RWPE2 (cell line): ENCODE data around the gene ACAN.

Experiments
- ATAC-seq: fragments of 200-7000 bp; cut with Tn5 transposase; 3 replicates; pipeline ENCODE4 v1.9.1; 2021; ENCODE audit warnings: low read depth
- DNase-seq: peaks from one replicate; pipeline ENCODE4 v3.0.0-alpha.2; 2020; ENCODE audit warnings: low spot score
- H3K27ac ChIP-seq: fragments of 450-650 bp; 2 replicates; pipeline ENCODE4 v1.5.1; 2017; ENCODE audit warnings: mild to moderate bottlenecking; ENCODE audit not compliant: poor library complexity, severe bottlenecking
- H3K27me3 ChIP-seq: fragments of 250-450 bp; sonication (Bioruptor Pico); 2 replicates; pipeline ENCODE4 v1.5.1; 2021; ENCODE audit warnings: mild to moderate bottlenecking, moderate library complexity; ENCODE audit not compliant: insufficient read depth, poor library complexity, severe bottlenecking
- H3K36me3 ChIP-seq: fragments of 250-450 bp; sonication (Bioruptor Pico); 2 replicates; pipeline ENCODE4 v1.5.1; 2020; ENCODE audit warnings: low read depth, mild to moderate bottlenecking, moderate library complexity
- H3K4me1 ChIP-seq: fragments of 250-450 bp; sonication (Bioruptor Pico); 2 replicates; pipeline ENCODE4 v1.5.1; 2021; ENCODE audit warnings: mild to moderate bottlenecking, moderate library complexity; ENCODE audit not compliant: insufficient read depth, poor library complexity, severe bottlenecking
- H3K4me3 ChIP-seq: fragments of 250-450 bp; sonication (Bioruptor Pico); 2 replicates; pipeline ENCODE4 v1.5.1; 2021; ENCODE audit warnings: mild to moderate bottlenecking, moderate library complexity; ENCODE audit not compliant: severe bottlenecking
- H3K9me3 ChIP-seq: fragments of 250-450 bp; sonication (Bioruptor Pico); 2 replicates; pipeline ENCODE4 v1.5.1; 2021; ENCODE audit warnings: mild to moderate bottlenecking, moderate library complexity; ENCODE audit not compliant: severe bottlenecking
- TF ChIP-seq, protein P1 (sequence below): fragments of 450-650 bp; IDR thresholded peaks from one replicate; pipeline ENCODE4 v1.5.1; 2017; ENCODE audit warnings: mild to moderate bottlenecking, moderate library complexity; ENCODE audit not compliant: poor library complexity, severe bottlenecking

The ACAN gene

DNA sequence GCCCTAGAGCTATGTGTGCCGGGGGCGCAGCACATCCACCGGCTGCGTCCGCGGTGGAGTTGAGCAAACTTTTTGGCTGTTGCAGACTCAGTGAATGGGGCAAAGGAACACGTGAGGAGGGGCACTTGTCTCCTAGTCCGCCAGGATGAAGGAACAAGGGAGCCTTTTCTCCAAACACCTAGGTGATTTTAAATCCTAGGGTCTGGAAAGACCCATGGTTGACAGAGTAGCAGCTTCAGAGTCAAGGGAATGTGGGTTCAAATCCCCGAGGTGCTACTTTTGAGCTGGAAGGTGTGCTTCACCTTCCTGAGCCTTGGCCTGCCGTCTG is 648 bp downstream of the ACAN start:
- no peaks in the 10 kb centered on the region for H3K9me3 ChIP-seq
- TF ChIP-seq, protein P1, sequence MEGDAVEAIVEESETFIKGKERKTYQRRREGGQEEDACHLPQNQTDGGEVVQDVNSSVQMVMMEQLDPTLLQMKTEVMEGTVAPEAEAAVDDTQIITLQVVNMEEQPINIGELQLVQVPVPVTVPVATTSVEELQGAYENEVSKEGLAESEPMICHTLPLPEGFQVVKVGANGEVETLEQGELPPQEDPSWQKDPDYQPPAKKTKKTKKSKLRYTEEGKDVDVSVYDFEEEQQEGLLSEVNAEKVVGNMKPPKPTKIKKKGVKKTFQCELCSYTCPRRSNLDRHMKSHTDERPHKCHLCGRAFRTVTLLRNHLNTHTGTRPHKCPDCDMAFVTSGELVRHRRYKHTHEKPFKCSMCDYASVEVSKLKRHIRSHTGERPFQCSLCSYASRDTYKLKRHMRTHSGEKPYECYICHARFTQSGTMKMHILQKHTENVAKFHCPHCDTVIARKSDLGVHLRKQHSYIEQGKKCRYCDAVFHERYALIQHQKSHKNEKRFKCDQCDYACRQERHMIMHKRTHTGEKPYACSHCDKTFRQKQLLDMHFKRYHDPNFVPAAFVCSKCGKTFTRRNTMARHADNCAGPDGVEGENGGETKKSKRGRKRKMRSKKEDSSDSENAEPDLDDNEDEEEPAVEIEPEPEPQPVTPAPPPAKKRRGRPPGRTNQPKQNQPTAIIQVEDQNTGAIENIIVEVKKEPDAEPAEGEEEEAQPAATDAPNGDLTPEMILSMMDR: no peak
- no peaks in the 10 kb centered on the region for H3K36me3 ChIP-seq
- peaks cover 40% of the 10 kb centered on the region for H3K27me3 ChIP-seq
- no peak for ATAC-seq
- no peak overlapping the region for H3K4me3 ChIP-seq
- H3K27ac ChIP-seq: no peak overlapping the region
- no peak for DNase-seq
- peaks cover 12% of the 10 kb centered on the region for H3K4me1 ChIP-seq

DNA sequence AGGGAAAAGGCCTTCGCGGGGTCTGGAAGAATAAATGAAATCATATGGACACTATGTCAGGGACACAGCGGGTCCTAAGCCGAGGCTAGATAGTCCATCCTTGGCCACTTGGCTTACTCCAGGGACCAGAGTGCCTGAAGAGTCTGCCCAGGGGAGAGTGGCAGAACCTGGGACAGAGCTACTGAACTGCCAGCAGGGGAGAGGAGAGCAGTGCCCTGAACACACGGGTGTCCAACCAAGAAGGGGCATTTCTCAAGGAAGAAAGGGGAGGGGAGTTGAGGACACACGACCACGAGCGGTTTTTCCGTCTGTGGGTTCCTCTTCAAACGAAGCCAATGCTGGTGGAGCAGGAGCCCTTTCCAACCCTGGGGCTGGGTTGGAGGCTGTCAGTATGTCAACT is 1.0 kb downstream of the ACAN start:
- no peak overlapping the region for H3K27ac ChIP-seq
- H3K27me3 ChIP-seq: peaks cover 40% of the 10 kb centered on the region
- H3K4me3 ChIP-seq: no peak overlapping the region
- no peaks in the 10 kb centered on the region for H3K36me3 ChIP-seq
- no peak for DNase-seq
- ATAC-seq: peak; percentile 22; the same call in 1 of the 3 replicates
- TF ChIP-seq, protein P1: no peak
- H3K9me3 ChIP-seq: no peaks in the 10 kb centered on the region
- peaks cover 12% of the 10 kb centered on the region for H3K4me1 ChIP-seq

DNA sequence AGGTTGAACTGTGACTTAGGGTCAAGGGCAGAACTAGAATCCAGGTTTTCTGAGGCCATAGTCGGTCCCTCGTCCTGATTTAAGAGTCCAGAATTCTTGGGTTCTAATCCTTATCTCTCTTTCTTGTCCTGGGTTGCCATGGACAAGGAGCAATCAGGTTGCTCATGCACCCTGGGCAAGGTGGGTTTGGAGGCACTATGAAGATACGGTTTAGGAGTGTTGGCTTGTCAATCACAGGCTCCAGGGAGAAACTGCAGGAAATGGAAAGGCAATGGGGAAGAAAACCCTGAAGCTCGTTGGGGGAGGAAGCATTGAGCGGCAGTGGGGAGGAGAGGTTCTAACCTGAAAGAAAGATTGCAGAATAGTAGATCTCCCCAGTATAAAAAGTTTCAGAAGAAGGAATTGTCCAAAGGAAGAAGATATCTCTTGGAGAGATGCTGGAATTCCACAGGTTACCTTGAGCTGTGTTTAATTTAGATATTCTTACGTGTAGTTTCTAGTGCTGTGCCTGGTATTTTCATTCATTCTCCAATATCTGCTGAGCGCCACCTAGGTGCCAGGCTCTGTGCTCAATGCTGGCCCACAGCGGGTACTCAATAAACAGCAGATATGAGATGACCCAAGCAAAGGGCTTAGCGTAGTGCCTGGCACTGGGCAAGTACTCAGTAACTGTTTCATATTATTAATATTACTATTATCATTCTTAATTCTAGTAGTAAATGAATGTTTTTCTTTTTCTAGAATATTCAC is 2.0 kb downstream of the ACAN start:
- DNase-seq (no peak), ATAC-seq (no peak)
- no peak overlapping the region for H3K27ac ChIP-seq
- no peaks in the 10 kb centered on the region for H3K36me3 ChIP-seq
- H3K27me3 ChIP-seq: peaks cover 40% of the 10 kb centered on the region
- peaks cover 4% of the 10 kb centered on the region for H3K4me1 ChIP-seq
- TF ChIP-seq, protein P1: peak; percentile 36
- H3K9me3 ChIP-seq: no peaks in the 10 kb centered on the region
- H3K4me3 ChIP-seq: no peak overlapping the region

DNA sequence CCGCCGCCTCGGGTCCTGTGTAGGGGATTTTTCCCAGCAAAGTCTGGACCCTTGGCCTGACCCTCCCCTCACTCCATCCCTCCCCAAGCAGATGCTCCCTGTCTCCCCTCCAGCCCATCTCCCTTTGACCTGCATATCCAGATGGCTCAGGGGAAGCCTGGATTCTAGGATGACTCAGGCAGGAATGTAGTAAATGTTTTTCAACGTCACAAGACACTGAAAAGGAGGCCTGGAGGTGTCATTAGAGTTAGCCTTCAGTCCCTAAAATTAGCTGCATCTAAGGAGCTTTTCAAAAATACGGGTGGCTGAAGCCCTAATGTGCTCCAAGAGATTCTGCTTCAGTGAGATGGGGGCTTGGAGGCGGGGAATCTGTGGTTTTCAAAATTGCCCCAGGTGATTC is 7.2 kb downstream of the ACAN start:
- Histone ChIP-seq H3K4me3 (no peak overlapping the region), H3K9me3 (no peaks in the 10 kb centered on the region), H3K4me1 (no peaks in the 10 kb centered on the region), H3K27me3 (peaks cover 5% of the 10 kb centered on the region), H3K36me3 (no peaks in the 10 kb centered on the region), H3K27ac (no peak overlapping the region)
- TF ChIP-seq, protein P1: no peak
- ATAC-seq (peak; percentile 83), DNase-seq (no peak)

DNA sequence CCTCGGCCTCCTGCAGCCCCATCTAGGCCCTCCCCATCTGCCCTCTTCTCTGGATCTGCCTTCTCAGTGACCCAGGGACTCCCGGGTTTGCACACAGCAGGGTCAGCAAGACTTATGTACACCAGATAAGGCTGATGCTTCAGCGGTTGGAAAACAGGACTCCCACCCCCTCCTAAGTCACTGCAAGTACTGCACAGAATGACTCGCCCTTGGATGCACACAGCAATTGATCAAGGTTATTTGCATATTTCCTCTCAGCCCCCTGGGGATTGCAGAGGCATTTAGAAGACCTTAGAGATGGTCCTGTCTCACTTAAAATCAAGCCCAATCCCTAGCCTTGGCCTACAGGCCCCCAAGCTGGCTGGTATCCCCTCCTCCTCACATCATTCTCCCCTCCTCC is 8.9 kb downstream of the ACAN start:
- Histone ChIP-seq H3K36me3 (no peaks in the 10 kb centered on the region), H3K27ac (no peak overlapping the region), H3K4me1 (no peaks in the 10 kb centered on the region), H3K27me3 (no peaks in the 10 kb centered on the region), H3K4me3 (no peak overlapping the region), H3K9me3 (no peaks in the 10 kb centered on the region)
- no peak for ATAC-seq
- TF ChIP-seq, protein P1: no peak
- no peak for DNase-seq
